K562 (cell line): Measurements from ENCODE around the gene KRT77. TPM values are rescaled to one million over a fixed set of nuclear protein-coding genes. Genes with fewer than 3 reads are reported as not detected.

Experiments
- ATAC-seq: fragments of 200-7000 bp; cut with Tn5 transposase; 3 replicates; pipeline ENCODE4 v1.9.1; 2020; ENCODE audit warnings: moderate library complexity
- BruUV-seq: library from RNA; stranded (reverse); fragments of 400-500 nt; replicated peaks from 2 replicates; lab custom pipeline; 2021; lab: Mats Ljungman, UMichigan
- CTCF ChIA-PET: fragments of 300-600 bp; formaldehyde crosslinking; extraction: SDS; loops from one replicate; lab custom pipeline; 2021; ENCODE audit warnings: low intra/inter-chr PET ratio; lab: Yijun Ruan, JAX
- POLR2A ChIA-PET: fragments of 300-600, 350-650 bp; sonication (Branson Sonifier 250); formaldehyde crosslinking; extraction: SDS; loops from one replicate; lab custom pipeline; 2021; ENCODE audit warnings: antibody characterized with exemption, inconsistent platforms; lab: Yijun Ruan, JAX
- DNase-seq, 4 experiments: peaks; one replicate each; pipeline versions ENCODE4 v3.0.0 to v3.0.0-alpha.2; 2011 to 2018; ENCODE audit warnings: low spot score in 3 of 4, mixed read lengths in 3 of 4; ENCODE audit errors: extremely low read depth in 1 of 4
- FAIRE-seq: peaks from 2 replicates; lab custom pipeline; 2011; peaks lifted over from hg19 to GRCh38; lab: Jason Lieb, UNC
- H2AFZ ChIP-seq: 2 replicates; pipeline ENCODE4 v1.6.0; 2011; ENCODE audit warnings: low read depth, low read length, control low read depth, inconsistent platforms
- H3K27ac ChIP-seq: fragments of 200-600 bp; 3 replicates; pipeline ENCODE4 v1.8.0; 2011; ENCODE audit warnings: low read depth, mild to moderate bottlenecking, control low read depth, inconsistent platforms, low read length, moderate library complexity, mixed read lengths; ENCODE audit errors: extremely low read depth
- H3K27me3 ChIP-seq, 2 experiments: fragments of 300-600 bp in 1 of 2; 2 replicates in 1 of 2; 3 replicates in 1 of 2; pipeline versions ENCODE4 v1.6.0 to v1.8.0; 2011; ENCODE audit warnings: inconsistent platforms in 2 of 2, low read length in 2 of 2, mild to moderate bottlenecking in 1 of 2, mixed read lengths in 1 of 2, moderate library complexity in 1 of 2; ENCODE audit not compliant: control insufficient read depth in 2 of 2, insufficient read depth in 2 of 2
- H3K36me3 ChIP-seq: fragments of 300-600 bp; 3 replicates; pipeline ENCODE4 v1.8.0; 2011; ENCODE audit warnings: mild to moderate bottlenecking, low read length, inconsistent platforms; ENCODE audit not compliant: control insufficient read depth, insufficient read depth
- H3K4me1 ChIP-seq, 2 experiments: fragments of 200-600 bp in 1 of 2; replicated peaks in 1 of 2; 2 replicates in 1 of 2; 3 replicates in 1 of 2; pipeline versions ENCODE4 v1.5.1 to v1.8.0; 2011; ENCODE audit warnings: inconsistent platforms in 2 of 2, low read length in 2 of 2, mild to moderate bottlenecking in 1 of 2, mixed read lengths in 1 of 2, moderate library complexity in 1 of 2; ENCODE audit not compliant: control insufficient read depth in 2 of 2, insufficient read depth in 2 of 2
- H3K4me2 ChIP-seq: 2 replicates; pipeline ENCODE4 v1.6.1; 2011; ENCODE audit warnings: low read length, control low read depth, inconsistent platforms, mixed read lengths; ENCODE audit not compliant: insufficient read depth
- H3K4me3 ChIP-seq: fragments of 200-600 bp; sonication (generic), shearing (Covaris generic); 2 replicates; pipeline ENCODE4 v1.5.1; 2016; ENCODE audit warnings: control low read depth, inconsistent platforms
- H3K79me2 ChIP-seq: fragments of 200-600 bp; 3 replicates; pipeline ENCODE4 v1.8.0; 2011; ENCODE audit warnings: low read length, inconsistent platforms; ENCODE audit not compliant: control insufficient read depth, insufficient read depth
- H3K9ac ChIP-seq, 2 experiments: 2 replicates each; pipeline versions ENCODE4 v1.6.0 to v1.6.1; 2011; ENCODE audit warnings: low read depth in 2 of 2, low read length in 2 of 2, control low read depth in 1 of 2, inconsistent platforms in 1 of 2, mild to moderate bottlenecking in 1 of 2, mixed read lengths in 1 of 2; ENCODE audit not compliant: insufficient read depth in 1 of 2
- H3K9me1 ChIP-seq: one replicate; pipeline ENCODE4 v1.6.0; 2011; ENCODE audit warnings: inconsistent platforms, mild to moderate bottlenecking, low read length, moderate library complexity; ENCODE audit not compliant: control insufficient read depth, insufficient read depth
- H3K9me3 ChIP-seq: replicated peaks from 2 replicates; pipeline ENCODE4 v1.5.1; 2011; ENCODE audit warnings: low read depth, low read length, inconsistent platforms; ENCODE audit not compliant: control insufficient read depth, insufficient read depth
- H4K20me1 ChIP-seq: replicated peaks from 2 replicates; pipeline ENCODE4 v1.6.1; 2011; ENCODE audit warnings: low read length, inconsistent platforms, mixed read lengths; ENCODE audit not compliant: control insufficient read depth, insufficient read depth
- ETV1 ChIP-seq: fragments of 450-650 bp; conservative IDR thresholded peaks from 2 replicates; pipeline ENCODE4 v1.6.1; 2016; ENCODE audit warnings: missing genetic modification characterization, control low read depth, low read depth, missing compliant biosample characterization
- FOSL1 ChIP-seq: fragments of 200-800 bp; sonication (Bioruptor generic); conservative IDR thresholded peaks from 2 replicates; pipeline ENCODE4 v1.6.1; 2016; ENCODE audit warnings: missing genetic modification characterization, missing compliant biosample characterization
- NEUROD1 ChIP-seq: fragments of 150-350 bp; IDR thresholded peaks from 2 replicates; pipeline ENCODE4 v1.6.1; 2014; ENCODE audit warnings: borderline replicate concordance, low read length, low read depth; ENCODE audit not compliant: partially characterized antibody
- WGBS: fragments of 100-300 bp; shearing (Covaris generic); methylation state at CpG from one replicate; pipeline ENCODE4 v1.1.6; 2016; ENCODE audit warnings: low coverage, mixed read lengths; ENCODE audit not compliant: insufficient coverage; ENCODE audit errors: missing lambda C conversion rate; 5-methylcytosine and 5-hydroxymethylcytosine counted together
- in situ Hi-C: fragments of 300-500 bp; cut with MboI; formaldehyde crosslinking; loops from 4 replicates; pipeline ENCODE4 v1.15.0; 2018; ENCODE audit warnings: inconsistent platforms, mixed read lengths
- intact Hi-C: fragments of 100-400 bp; cut with micrococcal nuclease; formaldehyde crosslinking; loops from 2 replicates; pipeline ENCODE4 v1.14.2; 2022
- polyA plus RNA-seq, 8 experiments: library from polyadenylated mRNA; depleted of rRNA in 4 of 8; stranded (reverse) in 5 of 8; unstranded in 3 of 8; fragments of >200 nt; fragmentation: Nextera tagmentation in 2 of 8; fragmentation: Illumina TruSeq in 1 of 8; extraction: Ambion mirVana in 2 of 8; extraction: Trizol in 1 of 8; gene quantifications; 2 replicates each; pipeline versions ENCODE4 v1.2.1 to v1.2.3, GENCODE V29; 2011 to 2014; ENCODE audit warnings: inconsistent platforms in 1 of 8, missing spikeins in 1 of 8
- total RNA-seq, 7 experiments: library from RNA; depleted of rRNA in 6 of 7; stranded (reverse); fragments of >200 nt in 6 of 7; fragmentation: Illumina TruSeq in 2 of 7; extraction: Trizol in 2 of 7; gene quantifications; 2 replicates each; pipeline versions ENCODE4 v1.2.1 to v1.2.3, GENCODE V29; 2011 to 2021; ENCODE audit warnings: low replicate concordance in 1 of 7
- TF ChIP-seq, protein P1 (sequence below), 2 experiments: fragments of 450-650 bp; IDR thresholded peaks; 2 replicates each; pipeline ENCODE4 v1.6.1; 2018; ENCODE audit warnings: mild to moderate bottlenecking in 2 of 2, low read depth in 1 of 2; ENCODE audit not compliant: partially characterized antibody in 2 of 2

KRT77 gene
- total and polyA plus RNA-seq, 9 of the 15 experiments (the other 6 are each of a cell fraction or from before 2014, with no cell fraction given), result not detected

DNA sequence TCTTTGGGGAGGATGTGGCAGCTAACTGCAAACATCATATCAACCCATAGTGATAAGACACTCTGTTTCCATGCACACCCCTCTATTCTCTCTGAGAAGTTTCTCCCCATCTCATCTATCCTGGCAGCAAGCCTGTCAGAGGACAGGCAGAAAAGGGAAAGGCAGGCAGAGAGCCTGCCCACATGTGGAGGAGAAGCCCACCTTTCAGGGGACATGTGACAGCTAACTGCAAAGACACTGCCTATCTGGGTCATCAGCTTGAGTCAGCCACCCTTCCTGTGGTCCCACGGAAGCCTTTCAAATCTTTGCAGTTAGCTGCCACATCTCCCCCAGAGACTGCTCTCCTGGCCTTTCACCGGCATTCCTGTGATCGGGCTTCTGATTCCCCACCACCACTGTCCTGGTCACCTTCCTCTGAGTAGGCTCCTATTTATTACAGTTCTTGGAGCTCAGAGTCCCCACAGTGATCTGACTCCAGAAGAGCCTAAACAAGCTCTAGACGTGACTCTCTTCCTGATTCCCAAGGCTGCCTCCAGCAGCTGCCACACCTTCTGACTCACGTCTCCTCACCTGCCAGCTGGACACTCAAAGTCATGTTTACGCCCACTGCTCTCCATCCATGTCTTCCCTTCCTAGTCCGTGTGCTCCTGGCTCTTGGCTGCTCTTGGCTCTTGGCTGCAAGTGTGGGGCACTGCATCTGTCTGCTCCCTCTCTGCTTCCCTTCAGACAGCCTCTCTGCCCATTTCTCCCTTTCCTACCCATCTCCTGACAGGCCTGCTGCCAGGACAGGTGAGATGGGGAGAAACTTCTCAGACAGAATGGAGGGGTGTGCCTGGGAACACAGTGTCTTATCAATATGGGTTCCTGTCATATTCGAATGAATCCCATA, 15.6 kb downstream of the KRT77 start:
- no TSS peak for BruUV-seq
- TF ChIP-seq ETV1 (tag) (no peak), FOSL1 (tag) (peak; percentile 42; the same call in 1 of the 2 replicates), NEUROD1 (no peak)
- TF ChIP-seq, protein P1, sequence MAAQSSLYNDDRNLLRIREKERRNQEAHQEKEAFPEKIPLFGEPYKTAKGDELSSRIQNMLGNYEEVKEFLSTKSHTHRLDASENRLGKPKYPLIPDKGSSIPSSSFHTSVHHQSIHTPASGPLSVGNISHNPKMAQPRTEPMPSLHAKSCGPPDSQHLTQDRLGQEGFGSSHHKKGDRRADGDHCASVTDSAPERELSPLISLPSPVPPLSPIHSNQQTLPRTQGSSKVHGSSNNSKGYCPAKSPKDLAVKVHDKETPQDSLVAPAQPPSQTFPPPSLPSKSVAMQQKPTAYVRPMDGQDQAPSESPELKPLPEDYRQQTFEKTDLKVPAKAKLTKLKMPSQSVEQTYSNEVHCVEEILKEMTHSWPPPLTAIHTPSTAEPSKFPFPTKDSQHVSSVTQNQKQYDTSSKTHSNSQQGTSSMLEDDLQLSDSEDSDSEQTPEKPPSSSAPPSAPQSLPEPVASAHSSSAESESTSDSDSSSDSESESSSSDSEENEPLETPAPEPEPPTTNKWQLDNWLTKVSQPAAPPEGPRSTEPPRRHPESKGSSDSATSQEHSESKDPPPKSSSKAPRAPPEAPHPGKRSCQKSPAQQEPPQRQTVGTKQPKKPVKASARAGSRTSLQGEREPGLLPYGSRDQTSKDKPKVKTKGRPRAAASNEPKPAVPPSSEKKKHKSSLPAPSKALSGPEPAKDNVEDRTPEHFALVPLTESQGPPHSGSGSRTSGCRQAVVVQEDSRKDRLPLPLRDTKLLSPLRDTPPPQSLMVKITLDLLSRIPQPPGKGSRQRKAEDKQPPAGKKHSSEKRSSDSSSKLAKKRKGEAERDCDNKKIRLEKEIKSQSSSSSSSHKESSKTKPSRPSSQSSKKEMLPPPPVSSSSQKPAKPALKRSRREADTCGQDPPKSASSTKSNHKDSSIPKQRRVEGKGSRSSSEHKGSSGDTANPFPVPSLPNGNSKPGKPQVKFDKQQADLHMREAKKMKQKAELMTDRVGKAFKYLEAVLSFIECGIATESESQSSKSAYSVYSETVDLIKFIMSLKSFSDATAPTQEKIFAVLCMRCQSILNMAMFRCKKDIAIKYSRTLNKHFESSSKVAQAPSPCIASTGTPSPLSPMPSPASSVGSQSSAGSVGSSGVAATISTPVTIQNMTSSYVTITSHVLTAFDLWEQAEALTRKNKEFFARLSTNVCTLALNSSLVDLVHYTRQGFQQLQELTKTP (IDR thresholded peaks at IDR 0.05; ENCODE audit: low read depth in 1 of 2, partially characterized antibody in 2 of 2), result no peak
- TF ChIP-seq, all 486 proteins: peak for 1
- DNase-seq (no peak), ATAC-seq (no peak), FAIRE-seq (no peak)
- in situ Hi-C loops (no loop called here), intact Hi-C loops (no loop called here)
- Histone ChIP-seq H3K9ac (no peak overlapping the region), H3K36me3 (no peaks in the 10 kb centered on the region), H3K79me2 (no peaks in the 10 kb centered on the region), H3K9me1 (no peaks in the 10 kb centered on the region), H3K9me3 (no peaks in the 10 kb centered on the region), H3K27me3 (peaks cover 8 to 46% of the 10 kb centered on the region in 2 experiments), H3K4me1 (peaks cover 0 to 10% of the 10 kb centered on the region in 2 experiments; a peak in 1 of 5 replicates), H3K27ac (no peak overlapping the region), H3K4me2 (no peak overlapping the region), H4K20me1 (peaks cover under 1% of the 10 kb centered on the region; the same call in 1 of the 2 replicates), H3K4me3 (no peak overlapping the region), H2AFZ (no peak overlapping the region)
- ChIA-PET POLR2A (interaction anchor here (0.6 to 1.2 kb wide), 3 partner anchors 12 to 1393 kb away, joined by 3 to 4 read pairs (median 3); no protein-coding TSS in a partner anchor), CTCF (no interaction called here)
- WGBS, result 7% methylated on average over 8 of the region's 8 CpGs
